Right atrium auricular region (tissue), 2 donors: ENCODE measurements around the gene FAM181A. TPM values are rescaled to one million over a fixed set of nuclear protein-coding genes. Genes with fewer than 3 reads are reported as not detected.

Source experiments
- DNase-seq: peaks from one replicate; pipeline ENCODE4 v3.0.0-alpha.2; 2019; ENCODE audit warnings: low spot score
- H3K27ac ChIP-seq, 2 donors: fragments of 200-600 bp; sonication (generic); 1 replicate in 1 of 2; 2 replicates in 1 of 2; pipeline ENCODE4 v1.5.1; 2016 to 2019
- H3K27me3 ChIP-seq, 2 donors: fragments of 200-600 bp; sonication (generic); one replicate each; pipeline versions ENCODE4 v1.5.1 to v1.6.0; 2017 to 2019
- H3K36me3 ChIP-seq: fragments of 200-600 bp; sonication (generic); one replicate; pipeline ENCODE4 v1.5.1; 2016
- H3K4me1 ChIP-seq, 2 donors: fragments of 200-600 bp; sonication (generic); one replicate each; pipeline versions ENCODE4 v1.5.1 to v1.6.0; 2017 to 2019
- H3K4me3 ChIP-seq, 2 donors: fragments of 200-600 bp; sonication (generic); 1 replicate in 1 of 2; 2 replicates in 1 of 2; pipeline ENCODE4 v1.5.1; 2017 to 2019; ENCODE audit warnings: mild to moderate bottlenecking in 1 of 2, moderate library complexity in 1 of 2
- H3K9me3 ChIP-seq, 2 donors: fragments of 200-600 bp; sonication (generic); one replicate each; pipeline ENCODE4 v1.5.1; 2019
- total RNA-seq, 2 donors: library from RNA; depleted of rRNA; stranded (reverse); fragments of >200 nt; gene quantifications; one replicate each; pipeline ENCODE4 v1.1.0, GENCODE V29; 2016
- TF ChIP-seq, protein P1 (sequence below), 2 donors: fragments of 200-600 bp; sonication (generic); IDR thresholded peaks; one replicate each; pipeline ENCODE4 v1.5.1; 2019; ENCODE audit warnings: antibody characterized with exemption in 2 of 2

The FAM181A gene
- total RNA-seq, 2 donors from 2014 or later: not detected

DNA sequence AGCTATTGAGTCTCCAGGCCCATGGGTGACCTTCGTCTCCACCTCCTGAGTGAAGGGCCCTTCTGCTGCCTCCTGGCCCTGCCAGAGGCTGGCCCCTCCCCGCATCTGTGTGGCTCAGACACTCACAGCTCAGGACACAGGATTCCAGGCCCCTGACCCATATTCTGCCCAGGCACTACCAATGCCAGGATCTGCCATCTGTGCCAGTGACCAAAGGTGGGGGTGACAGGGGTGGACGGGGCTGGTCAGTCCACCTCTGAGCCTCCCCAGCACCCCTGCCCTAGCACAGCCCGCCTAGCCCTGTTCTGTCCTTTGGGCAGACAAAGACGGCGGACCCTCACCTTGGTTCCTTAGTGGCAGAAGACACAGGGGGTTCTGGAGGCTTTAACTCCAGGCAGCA, 46.5 kb downstream of the FAM181A start:
- Histone ChIP-seq H3K9me3 (no peaks in the 10 kb centered on the region), H3K4me3 (peak overlapping the region; percentile 53 to 54), H3K4me1 (peaks cover 0 to 58% of the 10 kb centered on the region in 2 donors), H3K27me3 (no peaks in the 10 kb centered on the region), H3K36me3 (peaks cover 4% of the 10 kb centered on the region), H3K27ac (peak overlapping the region; percentile 86 to 88)
- TF ChIP-seq, protein P1, sequence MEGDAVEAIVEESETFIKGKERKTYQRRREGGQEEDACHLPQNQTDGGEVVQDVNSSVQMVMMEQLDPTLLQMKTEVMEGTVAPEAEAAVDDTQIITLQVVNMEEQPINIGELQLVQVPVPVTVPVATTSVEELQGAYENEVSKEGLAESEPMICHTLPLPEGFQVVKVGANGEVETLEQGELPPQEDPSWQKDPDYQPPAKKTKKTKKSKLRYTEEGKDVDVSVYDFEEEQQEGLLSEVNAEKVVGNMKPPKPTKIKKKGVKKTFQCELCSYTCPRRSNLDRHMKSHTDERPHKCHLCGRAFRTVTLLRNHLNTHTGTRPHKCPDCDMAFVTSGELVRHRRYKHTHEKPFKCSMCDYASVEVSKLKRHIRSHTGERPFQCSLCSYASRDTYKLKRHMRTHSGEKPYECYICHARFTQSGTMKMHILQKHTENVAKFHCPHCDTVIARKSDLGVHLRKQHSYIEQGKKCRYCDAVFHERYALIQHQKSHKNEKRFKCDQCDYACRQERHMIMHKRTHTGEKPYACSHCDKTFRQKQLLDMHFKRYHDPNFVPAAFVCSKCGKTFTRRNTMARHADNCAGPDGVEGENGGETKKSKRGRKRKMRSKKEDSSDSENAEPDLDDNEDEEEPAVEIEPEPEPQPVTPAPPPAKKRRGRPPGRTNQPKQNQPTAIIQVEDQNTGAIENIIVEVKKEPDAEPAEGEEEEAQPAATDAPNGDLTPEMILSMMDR (IDR thresholded peaks at IDR 0.05): no peak
- no peak for DNase-seq

DNA sequence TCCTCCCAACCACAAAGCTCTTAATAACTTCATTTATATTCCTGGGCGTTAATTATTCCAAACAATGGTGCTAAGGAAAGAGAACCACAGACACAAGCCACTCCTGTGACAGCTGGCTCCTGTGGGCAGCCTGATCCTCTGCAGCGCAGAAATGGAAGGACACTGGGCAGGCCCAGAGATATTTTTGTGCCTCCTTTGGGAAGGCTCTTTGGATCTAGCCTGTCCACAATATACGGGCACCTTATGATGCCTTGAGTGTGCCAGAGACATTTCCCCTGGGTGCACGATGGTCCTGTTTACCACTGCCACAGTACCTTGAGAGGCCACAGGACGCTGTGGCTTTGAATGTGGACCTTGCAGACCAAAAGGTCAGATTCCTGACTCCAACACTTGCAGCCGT, 47.2 kb downstream of the FAM181A start:
- DNase-seq: no peak
- TF ChIP-seq, protein P1 (IDR thresholded peaks at IDR 0.05): no peak
- peak overlapping the region; percentile 53 to 54 for H3K4me3 ChIP-seq
- no peaks in the 10 kb centered on the region for H3K27me3 ChIP-seq
- H3K4me1 ChIP-seq: peaks cover 0 to 52% of the 10 kb centered on the region in 2 donors
- peak overlapping the region; percentile 86 to 88 for H3K27ac ChIP-seq
- no peaks in the 10 kb centered on the region for H3K9me3 ChIP-seq
- H3K36me3 ChIP-seq: peaks cover 4% of the 10 kb centered on the region

DNA sequence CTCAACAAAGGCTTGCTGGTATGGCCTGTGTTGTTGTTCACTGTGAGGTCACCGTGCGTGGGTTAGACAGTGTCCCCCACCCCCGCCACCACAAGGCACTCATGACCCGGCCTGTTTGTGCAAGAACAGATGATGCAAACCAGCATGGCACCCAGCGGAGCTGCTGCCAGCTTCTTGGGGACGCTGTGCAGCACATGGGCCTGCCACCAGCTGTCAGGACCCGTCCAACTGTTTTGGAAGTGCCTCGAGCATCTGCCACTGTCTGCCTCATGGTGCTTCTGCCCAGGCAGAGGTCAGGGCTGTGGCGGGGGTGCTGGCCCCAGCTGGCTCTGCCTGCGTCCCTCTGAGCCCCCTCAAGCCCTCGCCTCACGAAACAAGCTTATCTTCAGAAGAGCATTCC, 47.7 kb downstream of the FAM181A start:
- Histone ChIP-seq H3K36me3 (peaks cover 1% of the 10 kb centered on the region), H3K9me3 (no peaks in the 10 kb centered on the region), H3K27ac (peak overlapping the region; percentile 86 to 88), H3K4me1 (peaks cover 0 to 47% of the 10 kb centered on the region in 2 donors), H3K27me3 (no peaks in the 10 kb centered on the region), H3K4me3 (peak overlapping the region; percentile 53 to 54)
- TF ChIP-seq, protein P1 (IDR thresholded peaks at IDR 0.05): no peak
- DNase-seq: no peak

DNA sequence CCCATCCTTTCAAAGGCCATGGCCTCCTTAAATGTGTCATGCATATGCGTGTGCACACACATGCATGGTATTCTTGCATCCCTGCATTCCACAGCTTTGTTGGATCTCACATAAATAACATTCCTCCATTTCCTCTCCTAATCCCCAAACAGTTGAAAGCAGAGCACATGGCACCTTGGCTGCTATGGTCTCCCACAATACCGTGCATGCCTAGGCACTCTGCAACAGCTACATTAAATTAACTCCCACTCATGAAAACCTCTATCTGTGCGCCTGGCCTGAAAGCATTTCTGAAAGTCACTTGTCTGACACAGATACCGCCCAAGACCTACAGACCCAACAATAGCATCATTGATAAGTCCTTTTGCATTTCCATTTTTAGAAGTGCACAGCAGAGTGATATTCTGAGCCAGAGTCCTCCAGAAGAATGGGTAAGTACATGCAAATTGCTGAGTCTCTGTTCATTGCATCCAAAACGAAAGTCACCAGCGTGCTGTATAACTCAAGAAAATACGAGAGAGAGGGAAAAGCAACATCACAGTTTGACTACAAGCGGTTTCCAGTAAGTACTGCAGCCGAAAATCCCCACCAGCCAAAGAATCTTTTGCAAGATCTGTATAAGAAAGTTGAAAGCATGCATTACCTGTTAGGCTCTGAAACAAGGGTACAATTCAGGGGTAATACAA, 48.8 kb downstream of the FAM181A start:
- DNase-seq: no peak
- Histone ChIP-seq H3K9me3 (no peaks in the 10 kb centered on the region), H3K4me3 (peak overlapping the region; percentile 53 to 54), H3K36me3 (no peaks in the 10 kb centered on the region), H3K4me1 (peaks cover 0 to 45% of the 10 kb centered on the region in 2 donors), H3K27me3 (no peaks in the 10 kb centered on the region), H3K27ac (peak overlapping the region; percentile 86 to 88)
- TF ChIP-seq, protein P1 (IDR thresholded peaks at IDR 0.05): no peak

DNA sequence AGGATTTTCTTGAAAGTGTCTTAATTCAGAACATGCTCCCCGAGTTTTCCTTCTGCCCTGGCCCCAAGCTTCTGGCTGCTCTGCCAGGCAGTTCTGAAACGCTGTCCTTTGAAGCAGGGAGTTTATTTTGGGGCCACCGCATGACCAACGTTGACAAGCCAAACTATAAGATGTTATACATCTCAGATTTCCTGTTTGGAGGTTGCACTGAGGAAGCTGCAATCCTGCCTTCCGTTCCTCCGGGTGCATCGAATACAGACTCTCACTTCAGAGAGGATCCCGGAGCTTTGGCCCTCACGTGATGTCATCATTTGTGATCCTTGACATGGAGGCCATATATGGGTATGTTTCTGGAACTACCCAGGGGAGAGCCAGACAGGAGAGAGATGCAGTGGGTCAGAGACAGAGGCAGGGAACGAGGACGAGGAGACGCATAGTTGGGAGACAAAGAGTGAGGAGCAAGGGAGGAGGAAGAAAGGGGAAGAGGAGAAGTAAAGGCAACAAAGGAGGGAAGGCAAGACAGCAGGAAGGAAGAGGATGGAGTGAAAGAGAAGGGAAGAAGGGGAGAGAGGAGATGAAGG, 49.4 kb downstream of the FAM181A start, which contains the start of gene ASB2:
Gene ASB2, minus strand, starts transcription at position 94 of the 581 bp plus-strand sequence. CDS start 12,031 bp downstream, outside the sequence.
- Histone ChIP-seq H3K9me3 (no peaks in the 10 kb centered on the region), H3K27ac (peak within 1 kb of the TSS; percentile 86 to 88), H3K4me3 (peak within 1 kb of the TSS; percentile 53 to 54), H3K27me3 (no peaks in the 10 kb centered on the region), H3K36me3 (no peaks in the 10 kb centered on the region), H3K4me1 (peaks cover 0 to 45% of the 10 kb centered on the region in 2 donors)
- TF ChIP-seq, protein P1 (IDR thresholded peaks at IDR 0.05): no peak
- DNase-seq: peak; percentile 66
